Measurements from ENCODE around the gene SLFNL1.

SLFNL1 gene

GRCh38 chr1:41021526-41022308, at the start of gene SLFNL1:
TSS of gene SLFNL1 (minus strand) at chr1:41021725. CDS start at chr1:41020660, 1,065 bp downstream.
- DNase-seq: no peak

- DNase-seq: no peak
These were observed 35.4 kb upstream of the SLFNL1 start for GRCh38 chr1:41056907-41057306.

DNA sequence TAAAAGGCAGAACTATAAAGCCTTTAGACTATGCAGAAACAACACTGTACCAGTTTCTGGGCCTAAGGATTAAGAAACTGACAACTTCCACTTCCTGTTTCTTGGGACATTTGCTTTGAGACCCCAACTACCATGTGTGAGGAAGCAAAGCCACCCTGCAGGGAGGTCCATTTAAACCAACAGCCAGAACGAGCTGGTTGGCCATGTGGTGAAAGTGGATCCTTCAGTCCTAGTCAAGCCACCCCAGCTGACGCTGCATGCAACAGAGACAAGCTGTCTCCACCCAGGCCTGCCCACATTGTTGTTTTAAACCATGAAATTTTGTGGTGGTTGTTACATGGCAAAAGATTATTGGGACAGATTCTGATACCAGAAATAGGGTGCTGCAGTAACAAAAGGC, 31.8 kb upstream of the SLFNL1 start:
- no peak for DNase-seq

GRCh38 chr1:41051022-41051421, 29.5 kb upstream of the SLFNL1 start:
- DNase-seq: no peak

- no peak for DNase-seq
These were observed 27.0 kb upstream of the SLFNL1 start for GRCh38 chr1:41048540-41048939.

DNA sequence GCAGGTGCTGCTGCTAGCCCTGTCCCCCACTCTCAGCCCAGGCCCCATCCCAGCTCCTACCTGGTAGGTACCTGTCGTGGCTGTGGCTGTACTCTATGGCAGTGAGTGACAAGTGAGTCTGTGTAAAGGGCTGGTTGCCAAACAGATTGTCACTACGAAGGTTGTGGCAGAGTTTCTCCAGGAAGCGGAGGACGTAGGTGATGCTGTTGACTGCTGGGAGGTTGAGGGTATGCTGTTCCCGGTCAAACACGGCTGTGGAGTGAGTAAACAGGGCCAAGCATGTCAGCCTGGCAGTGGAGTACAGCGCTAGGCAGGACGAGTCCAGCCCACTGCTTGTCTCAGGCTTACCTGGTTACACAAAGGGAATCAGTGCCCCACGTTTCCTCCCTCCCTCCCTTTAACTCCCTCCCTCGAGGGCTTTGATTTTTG, 24.8 kb upstream of the SLFNL1 start:
- no peak for DNase-seq

DNA sequence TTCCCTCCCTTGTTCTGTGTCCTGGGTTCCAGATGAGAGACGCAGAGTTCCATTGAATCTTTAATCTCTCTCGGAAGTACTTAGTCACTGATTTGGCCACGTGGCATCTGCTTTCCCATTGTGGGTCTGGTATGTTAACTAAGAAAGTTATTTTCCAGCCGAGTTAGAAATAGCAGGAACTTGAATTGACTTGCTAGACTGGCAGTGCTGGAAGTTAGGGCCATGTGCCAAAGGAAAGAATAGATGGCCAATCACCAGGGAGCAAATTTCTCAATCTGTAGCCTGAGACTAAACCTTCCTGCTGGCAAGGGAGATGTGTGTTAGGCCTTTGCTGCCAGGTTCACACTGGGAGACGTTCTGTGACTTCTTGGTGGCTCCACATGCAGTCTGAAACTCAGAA, 24.2 kb upstream of the SLFNL1 start:
- no peak for DNase-seq

GRCh38 chr1:41044187-41044586, 22.7 kb upstream of the SLFNL1 start:
- DNase-seq: no peak

DNA sequence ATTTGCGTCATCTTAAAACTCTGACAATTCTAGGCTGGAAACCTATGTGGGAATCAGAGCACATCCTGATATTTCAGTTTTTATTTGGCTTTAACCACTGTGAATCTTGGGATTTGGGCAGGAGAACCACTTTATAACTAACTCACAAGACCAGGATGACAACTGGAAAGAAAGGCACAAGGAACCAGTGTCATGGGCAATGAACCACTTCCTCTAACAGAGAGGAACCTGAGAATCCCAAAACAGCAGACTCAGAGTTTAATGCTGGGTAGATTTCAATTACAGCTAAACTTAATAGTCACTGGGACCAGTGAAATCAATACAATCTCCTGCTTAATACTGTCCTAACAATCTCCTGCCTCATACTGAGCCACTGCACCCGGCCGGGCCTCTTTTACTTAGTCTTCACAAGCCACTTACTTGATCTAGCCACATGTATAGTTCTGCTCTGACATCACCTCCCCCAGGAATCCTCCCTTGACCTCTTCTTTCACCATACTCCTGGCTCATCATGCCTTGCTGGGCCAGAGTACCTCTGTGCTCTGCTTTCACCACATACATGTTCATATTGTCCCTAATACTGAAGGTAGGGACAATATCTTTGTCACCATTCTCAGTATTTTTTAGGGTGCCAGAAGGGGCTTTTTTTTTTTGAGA, 20.2 kb upstream of the SLFNL1 start:
- DNase-seq: no peak

DNA sequence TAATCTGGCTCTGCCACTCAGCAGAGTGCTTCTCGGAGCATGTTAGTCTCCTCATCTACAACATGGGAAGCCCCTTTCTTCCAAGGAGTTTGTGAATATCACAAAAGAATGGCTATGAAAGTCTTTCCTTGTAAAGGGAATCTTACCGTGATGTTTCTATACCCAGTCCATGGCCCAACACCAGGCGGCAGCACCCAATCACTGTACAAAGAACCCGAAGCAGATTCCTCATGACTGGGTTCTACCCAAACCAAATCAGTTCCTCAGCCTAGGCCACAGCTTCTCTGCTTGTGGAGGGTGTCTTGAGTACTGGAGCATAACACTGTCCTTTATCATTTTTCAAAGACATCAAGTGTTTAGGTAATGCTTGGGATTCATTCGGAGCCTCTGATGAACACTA, 16.6 kb upstream of the SLFNL1 start:
- DNase-seq: no peak

- no peak for DNase-seq
These were observed 15.8 kb upstream of the SLFNL1 start for GRCh38 chr1:41037116-41037903.

- DNase-seq: no peak
These were observed 11.7 kb upstream of the SLFNL1 start for GRCh38 chr1:41033272-41033671.

DNA sequence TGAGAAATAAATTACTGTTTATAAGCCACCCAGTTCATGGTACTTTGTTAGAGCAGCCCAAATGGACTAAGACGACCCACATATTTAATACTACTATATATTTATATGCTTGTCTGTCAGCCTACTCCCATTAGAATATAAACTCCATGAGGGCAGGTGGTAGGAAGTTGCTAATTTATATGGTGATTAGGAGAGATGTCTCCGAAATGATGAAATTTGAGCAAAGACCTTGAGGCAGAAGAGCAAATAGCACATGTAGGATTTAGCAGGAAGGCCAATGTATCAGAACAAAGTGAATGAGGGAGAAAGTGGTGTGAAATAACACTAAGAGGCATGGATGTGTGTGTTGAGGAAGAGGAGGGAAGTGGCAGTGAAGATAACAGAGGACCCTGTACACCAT, 10.6 kb upstream of the SLFNL1 start:
- no peak for DNase-seq

DNA sequence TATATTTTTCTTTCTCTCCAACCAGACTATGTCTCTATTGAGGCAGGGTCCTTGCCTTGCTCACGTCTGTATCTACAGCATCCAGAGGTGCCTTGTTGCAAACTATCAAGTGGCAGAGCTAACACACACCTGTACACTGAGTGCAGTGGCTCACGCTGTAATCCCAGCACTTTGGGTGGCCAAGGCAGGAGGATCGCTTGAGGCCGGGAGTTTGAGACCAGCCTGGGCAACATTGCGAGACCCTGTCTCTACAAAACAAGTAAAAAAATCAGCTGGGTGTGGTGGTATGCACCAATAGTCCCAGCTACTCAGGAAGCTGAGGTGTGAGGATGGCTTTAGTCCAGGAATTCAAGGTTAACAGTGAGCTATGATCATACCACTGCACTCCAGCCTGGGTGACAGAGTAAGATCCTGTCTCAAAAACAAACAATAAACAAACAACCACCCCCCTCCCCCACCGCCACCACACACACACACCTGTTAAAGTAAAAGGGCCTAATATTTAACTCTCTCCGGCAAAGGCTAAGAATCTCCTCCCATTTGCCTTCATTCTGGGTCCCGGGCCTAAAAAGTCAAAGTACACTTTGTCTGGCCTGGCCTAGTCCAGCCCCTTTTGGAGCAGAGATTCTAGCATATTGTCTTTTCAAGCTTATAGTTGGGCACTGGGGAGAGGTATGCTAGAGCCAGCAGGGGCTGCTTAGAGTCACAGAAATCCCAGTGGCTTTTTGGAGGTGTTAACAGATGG, 9.5 kb upstream of the SLFNL1 start:
- DNase-seq: no peak

- DNase-seq: no peak
These were observed 6.6 kb upstream of the SLFNL1 start for GRCh38 chr1:41028034-41028642.

DNA sequence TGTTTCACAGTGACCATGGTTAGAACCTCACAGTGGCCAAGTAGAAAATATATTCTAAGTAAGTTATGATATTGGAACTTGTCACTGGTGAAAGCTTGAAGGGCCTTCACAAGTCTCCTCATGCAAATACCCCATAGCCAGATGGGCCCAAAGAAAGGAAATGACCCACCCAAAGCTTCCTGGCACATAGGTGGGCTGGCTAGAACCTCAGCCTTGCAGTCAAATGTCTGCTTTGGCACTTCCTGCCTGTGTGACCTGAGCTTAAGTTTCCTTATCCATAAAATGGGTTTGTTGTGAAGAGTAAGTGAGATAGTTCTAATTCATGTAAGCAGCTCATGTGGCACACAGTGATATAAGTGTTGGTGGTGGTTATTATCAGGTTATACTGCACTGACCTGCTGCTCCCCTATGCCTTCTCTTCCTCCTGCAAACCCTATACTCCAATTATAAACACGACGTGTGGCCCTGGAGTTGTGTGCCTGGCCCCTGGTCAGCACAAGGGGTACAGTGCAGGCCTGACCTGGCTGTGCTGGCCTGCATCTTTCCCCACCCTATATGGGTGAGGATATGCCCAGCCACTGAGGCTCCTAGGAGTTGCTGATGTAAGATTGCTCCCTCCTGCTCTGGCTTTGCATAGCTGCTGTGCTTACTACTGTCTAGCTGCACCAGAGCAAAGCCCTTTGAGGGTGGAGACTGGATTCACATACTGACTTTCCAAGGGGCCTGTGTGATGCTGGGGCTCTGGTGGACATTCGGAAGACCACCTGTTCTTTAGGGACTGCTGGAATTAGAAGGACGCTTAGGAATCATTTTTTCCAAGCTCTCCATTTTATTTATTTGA, 4.7 kb upstream of the SLFNL1 start:
- DNase-seq: no peak

GRCh38 chr1:41024953-41025352, 3.4 kb upstream of the SLFNL1 start:
- DNase-seq: no peak

- no peak for DNase-seq
These were observed 1.9 kb upstream of the SLFNL1 start for GRCh38 chr1:41023279-41023990.

DNA sequence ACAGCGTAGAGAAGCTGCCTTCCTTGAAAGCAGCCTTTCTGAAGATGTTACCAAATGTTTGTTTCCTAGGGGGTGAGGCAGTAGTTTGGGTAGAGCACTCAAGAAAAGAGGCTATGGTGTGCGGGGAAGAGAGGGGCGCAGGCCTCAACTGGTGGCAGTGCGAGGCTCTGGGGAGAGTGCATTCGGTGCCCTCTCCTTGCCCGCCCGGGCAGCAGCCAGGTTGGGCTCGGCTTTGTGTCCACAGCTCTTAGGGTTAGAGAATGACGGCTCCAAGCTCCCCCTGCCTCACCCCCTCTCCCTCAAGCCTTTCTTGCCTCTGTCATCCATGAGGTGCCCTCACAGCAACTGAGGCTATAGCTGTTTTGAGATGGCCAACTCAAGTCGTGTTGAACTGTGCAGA, 899 bp upstream of the SLFNL1 start:
- DNase-seq: no peak

- DNase-seq: no peak
These were observed 871 bp downstream of the SLFNL1 start for GRCh38 chr1:41020654-41021053.

- DNase-seq: no peak
These were observed 1.4 kb downstream of the SLFNL1 start for GRCh38 chr1:41020109-41020576.

Data from stimulated activated CD4-positive, alpha-beta T cell treated with anti-CD3 and anti-CD28 coated beads, Interleukin-4, amount 100 ng/mL, for 4 hours (primary cell).